ENCODE results near the gene TRIM17.
A peak's percentile ranks its signal among the peaks of the same experiment; 100 is the strongest.

TRIM17 gene

DNA sequence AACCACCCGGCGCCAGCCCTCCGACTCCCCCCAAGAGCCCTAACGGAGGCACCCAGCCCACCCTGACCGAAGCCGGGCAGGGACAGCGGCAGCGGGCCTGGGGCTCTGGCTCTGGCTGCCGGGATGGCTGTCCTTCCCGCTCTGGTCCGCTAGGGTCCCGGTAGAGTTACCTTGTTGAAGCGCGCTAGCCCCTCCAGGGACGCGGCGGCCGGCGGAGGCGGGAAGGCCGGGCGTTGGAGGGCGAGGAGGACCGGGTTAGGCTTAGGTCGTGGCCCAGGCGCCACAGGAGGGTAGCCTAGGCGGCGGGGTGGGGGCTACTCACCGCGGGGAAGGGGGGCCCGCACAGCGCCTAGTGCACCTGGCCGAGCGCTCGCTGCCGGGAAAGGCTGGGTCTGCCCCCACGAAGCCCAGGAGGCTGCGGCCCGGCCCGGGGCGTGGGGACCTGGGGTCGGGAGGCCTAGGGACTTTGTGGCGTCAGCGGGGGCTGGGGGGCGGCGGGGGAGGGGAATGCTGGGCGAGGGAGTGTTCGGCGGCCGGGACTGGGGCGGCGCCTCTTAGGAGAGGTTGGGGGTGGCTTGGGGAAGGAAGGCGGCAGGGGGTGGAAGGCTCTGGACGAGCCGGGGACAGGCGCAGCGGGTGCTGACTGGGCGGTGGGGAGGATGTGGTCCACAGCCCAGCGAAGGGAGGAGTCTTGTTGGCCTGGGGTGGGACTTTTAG is at the start of gene TRIM17:
Gene TRIM17 (minus strand): TSS at position 645 of the 717 bp plus-strand sequence. CDS start 1,789 bp downstream, outside the sequence.
- DNase-seq (ENCODE audit: low spot score): no peak

DNA sequence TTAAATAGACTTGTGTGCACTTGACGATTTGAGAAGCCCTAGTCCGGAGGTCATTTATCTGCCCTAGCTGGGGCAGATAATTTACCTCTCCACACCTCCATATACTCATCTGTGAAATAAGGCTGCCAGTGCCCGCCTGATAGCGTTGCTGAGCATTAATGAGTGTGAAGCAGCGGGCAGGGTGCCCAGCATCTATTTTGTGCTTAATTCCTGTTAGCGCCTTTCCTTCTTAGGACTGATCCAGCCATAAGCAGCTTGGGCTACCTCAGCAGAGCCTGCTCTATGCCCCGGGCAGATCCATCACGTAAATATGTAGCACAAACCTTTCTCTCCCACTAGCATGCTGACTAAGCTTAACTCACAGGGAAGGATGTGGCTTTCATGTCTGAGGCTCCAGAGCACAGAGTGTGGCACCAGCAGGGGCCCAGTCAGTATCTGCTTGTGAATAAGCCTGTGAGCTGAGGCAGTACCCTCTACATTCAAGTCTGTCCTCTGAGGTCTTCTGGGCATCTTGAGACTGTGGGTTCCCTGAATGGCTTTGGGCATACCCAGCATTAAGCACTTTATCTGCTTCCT is 49.0 kb upstream of the TRIM17 start:
- DNase-seq (ENCODE audit: low spot score): no peak

DNA sequence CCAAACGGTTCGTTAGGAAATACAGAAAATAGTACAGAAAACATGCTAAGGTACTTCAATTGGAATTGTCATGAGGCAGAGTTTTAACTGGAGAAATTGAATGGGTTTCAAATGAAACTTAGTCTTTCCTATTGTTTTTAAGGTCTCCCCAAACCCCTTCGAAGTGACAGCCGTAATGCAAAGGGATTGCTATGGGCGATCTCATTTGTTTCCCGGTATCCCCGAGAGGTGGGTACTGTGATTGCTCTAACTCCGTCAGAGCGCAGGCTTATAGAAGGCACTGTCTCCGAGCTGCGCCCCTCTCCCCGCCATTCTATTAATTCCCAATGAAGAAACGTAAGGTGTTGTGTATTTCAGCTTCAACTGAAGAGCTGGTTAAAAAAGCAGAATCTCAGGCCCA is 48.5 kb upstream of the TRIM17 start:
- DNase-seq (ENCODE audit: low spot score): no peak

GRCh38 chr1:228464487-228464983 is 47.9 kb upstream of the TRIM17 start:
- peak; percentile 89 for DNase-seq (ENCODE audit: low spot score)

GRCh38 chr1:228463559-228464455 is 47.1 kb upstream of the TRIM17 start:
- peak; percentile 21 for DNase-seq (ENCODE audit: low spot score)

GRCh38 chr1:228463009-228463558 is 46.4 kb upstream of the TRIM17 start:
- no peak for DNase-seq (ENCODE audit: low spot score)

- DNase-seq (ENCODE audit: low spot score): no peak
Measured at GRCh38 chr1:228462560-228462959, 45.9 kb upstream of the TRIM17 start.

- no peak for DNase-seq (ENCODE audit: low spot score)
Measured at GRCh38 chr1:228460821-228461220, 44.2 kb upstream of the TRIM17 start.

DNA sequence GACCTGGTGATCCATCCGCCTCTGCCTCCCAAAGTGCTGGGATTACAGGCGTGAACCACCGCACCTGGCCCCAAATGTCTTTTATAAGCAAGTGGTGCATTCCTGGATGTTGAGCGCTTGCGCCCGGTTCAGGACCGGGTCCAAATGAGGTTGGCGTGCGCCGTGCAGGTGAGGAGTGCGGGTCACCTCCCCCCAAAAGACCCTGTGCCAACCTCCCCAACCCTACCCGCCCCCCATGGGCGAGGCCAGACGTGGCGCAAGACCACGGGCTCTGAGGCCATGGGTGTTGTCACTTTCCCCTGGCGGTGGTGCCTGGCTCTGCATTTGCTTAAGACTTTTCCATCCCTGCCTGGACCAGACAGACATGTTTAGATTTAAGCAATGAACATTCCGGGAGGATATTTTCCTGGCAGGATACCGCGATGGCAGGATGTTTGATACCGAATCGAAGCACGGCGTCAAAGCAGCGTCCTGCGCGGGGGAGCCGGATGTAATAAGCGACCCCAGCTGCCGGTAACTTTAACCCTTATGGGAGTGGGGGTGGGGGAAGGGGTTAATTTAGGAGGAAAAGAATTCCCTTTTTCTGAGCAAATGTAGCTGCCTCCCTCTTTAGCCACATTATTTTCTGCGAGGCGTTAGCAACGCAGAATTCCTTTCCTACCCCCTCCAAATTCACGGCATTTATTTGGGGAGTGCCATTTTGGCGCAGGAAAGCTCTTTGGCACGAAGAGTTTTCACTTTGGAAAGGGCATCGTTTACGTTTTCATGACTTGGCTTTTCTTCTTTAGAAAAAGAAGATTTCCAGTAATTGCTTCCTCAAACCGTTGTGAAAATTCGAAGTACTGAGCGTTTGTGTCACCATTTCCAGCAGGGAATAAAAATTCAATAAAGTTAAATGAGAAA is 42.7 kb upstream of the TRIM17 start:
- DNase-seq (ENCODE audit: low spot score): peak; percentile 49

DNA sequence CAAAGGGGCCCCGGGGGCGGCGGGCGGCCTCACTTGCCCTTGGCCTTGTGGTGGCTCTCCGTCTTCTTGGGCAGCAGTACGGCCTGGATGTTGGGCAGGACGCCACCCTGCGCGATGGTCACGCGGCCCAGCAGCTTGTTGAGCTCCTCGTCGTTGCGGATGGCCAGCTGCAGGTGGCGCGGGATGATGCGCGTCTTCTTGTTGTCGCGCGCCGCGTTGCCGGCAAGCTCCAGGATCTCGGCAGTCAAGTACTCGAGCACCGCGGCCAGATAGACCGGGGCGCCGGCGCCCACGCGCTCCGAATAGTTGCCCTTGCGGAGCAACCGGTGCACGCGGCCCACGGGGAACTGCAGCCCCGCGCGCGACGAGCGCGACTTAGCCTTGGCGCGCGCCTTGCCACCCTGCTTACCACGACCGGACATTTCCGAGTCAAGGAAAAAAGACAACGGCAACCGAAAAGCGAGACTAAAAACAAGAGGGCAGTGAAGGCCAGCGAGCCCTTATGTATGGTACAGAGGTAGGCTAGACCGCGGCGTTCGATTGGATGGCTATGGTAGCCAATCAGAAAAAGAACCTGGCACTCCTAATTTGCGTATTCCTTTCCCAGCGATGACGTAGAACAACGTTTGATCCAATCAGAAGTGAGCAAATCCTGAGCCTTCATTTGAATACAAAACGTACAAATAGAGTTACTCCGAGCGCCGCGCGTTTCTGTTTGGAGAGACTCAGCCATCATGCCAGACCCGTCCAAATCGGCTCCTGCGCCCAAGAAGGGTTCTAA is 40.9 kb upstream of the TRIM17 start:
- peak; percentile 96 for DNase-seq (ENCODE audit: low spot score)

DNA sequence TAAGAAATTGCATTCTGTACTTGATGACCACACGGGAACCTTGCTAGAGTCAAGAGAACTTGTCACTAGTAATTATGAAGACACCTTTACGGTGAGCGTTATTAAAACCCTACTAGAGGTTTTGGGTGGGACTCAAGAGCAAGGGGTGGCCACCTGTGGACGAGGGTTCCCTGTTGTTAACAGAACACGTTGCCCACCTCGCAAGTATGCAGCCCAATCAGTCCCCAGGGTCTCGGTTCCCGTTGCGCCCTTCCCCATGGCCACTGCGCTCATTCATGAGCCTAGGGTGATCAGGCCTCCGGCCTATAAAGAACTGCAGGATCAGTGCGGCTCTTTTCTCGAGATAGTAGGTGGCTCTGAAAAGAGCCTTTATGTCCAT is 40.3 kb upstream of the TRIM17 start:
- DNase-seq (ENCODE audit: low spot score): peak; percentile 22

GRCh38 chr1:228456252-228457016 is 39.8 kb upstream of the TRIM17 start:
- no peak for DNase-seq (ENCODE audit: low spot score)

GRCh38 chr1:228455715-228456114 is 39.1 kb upstream of the TRIM17 start:
- no peak for DNase-seq (ENCODE audit: low spot score)

- DNase-seq (ENCODE audit: low spot score): no peak
Measured at GRCh38 chr1:228454238-228454637, 37.6 kb upstream of the TRIM17 start.

DNA sequence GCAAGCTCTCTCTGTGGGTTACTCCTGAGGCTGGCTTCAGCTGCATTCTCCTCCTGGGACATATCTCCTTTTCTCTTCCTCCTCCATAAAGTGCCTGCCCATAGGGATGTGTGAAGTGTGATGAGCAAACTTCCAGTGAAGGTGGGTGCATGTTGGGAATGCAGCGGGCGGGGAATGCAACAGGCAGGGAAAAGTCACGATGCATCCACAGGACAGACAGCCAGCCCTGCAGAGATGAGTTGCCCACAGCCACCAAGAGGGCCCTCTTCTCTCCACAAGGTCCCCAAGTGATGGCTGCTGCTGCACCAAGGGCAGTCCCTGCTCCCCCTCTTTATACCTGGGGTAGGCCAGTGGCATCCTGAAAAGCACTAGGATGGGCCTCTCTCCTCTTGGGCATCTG is 37.0 kb upstream of the TRIM17 start:
- no peak for DNase-seq (ENCODE audit: low spot score)

DNA sequence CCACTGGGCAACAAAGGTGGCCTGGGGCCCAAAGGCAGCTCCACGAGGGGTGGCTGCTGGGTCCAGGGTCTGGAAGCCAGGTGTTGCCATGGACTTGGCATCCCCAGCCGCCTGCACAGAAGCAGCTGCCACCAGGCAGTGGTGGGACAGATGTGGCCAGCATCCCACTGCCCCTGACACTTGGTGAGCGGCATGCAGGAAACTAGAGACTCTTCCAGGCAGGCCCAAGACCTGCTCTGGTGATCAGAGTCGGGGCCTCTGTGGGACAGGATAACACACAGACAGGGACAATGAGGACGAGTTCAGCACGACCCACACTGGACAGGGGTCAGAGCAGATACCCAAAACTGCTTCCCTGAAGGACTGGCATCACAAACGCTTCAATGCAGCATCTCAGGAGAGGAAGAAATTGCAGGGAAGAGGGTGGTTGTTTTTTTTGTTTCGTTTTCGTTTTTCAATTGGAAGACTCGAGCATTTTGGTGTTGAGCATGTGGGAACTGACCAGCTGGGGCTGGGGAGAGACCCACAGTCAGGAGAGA is 36.4 kb upstream of the TRIM17 start:
- no peak for DNase-seq (ENCODE audit: low spot score)

DNA sequence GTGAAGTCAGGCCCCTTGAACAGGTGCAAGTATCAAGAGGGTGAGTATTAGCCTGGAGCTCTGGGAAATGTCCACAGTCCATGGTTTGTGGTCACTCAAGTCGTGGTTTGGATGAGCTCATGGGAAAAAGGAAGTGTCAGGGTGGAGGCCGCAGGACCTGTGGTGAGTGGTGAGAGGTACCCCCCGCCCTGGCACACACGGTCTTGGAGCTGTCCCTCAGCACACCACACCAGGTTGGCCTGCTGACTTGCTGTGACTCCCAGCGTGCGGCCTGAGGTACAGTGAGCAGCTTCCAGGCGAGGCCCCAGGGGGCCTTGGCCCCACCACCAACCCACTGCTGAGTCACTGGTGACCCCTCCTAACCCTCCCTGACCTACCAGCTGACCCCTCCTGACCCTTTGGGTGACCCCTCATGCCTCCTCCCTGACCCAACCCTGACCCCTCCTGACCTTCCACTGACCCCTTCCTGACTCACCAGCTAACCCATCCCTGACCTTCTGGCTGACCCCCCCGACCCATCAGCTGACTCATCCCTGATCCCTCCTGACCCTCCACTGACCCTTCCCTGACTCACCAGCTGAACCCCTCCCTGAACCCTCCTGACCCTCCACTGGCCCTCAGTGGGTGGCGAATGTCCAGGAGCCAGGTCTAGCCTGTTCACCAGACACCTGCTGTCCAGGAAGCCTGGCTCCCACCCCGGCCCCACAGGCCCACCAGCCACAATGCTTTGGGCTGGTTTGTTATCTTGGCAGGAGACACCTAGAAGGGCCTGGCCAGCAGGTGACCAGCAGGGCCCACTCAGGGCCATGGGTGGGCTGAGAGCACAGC is 35.7 kb upstream of the TRIM17 start:
- no peak for DNase-seq (ENCODE audit: low spot score)

- DNase-seq (ENCODE audit: low spot score): no peak
Measured at GRCh38 chr1:228450200-228450599, 33.5 kb upstream of the TRIM17 start.

- no peak for DNase-seq (ENCODE audit: low spot score)
Measured at GRCh38 chr1:228448372-228448771, 31.7 kb upstream of the TRIM17 start.
